IgD-negative memory B cell (primary cell): ENCODE data around the gene EFCAB12. TPM values are rescaled to one million over a fixed set of nuclear protein-coding genes. Genes with fewer than 3 reads are reported as not detected.

Experiments
- polyA plus RNA-seq: library from polyadenylated mRNA; unstranded; fragments of 300-500 nt; fragmentation: Illumina TruSeq; gene quantifications from one replicate; pipeline ENCODE4 v1.2.3, GENCODE V29; 2021

EFCAB12 gene
- polyA plus RNA-seq, 1 donor from 2014 or later = 0.71 TPM

Other genes starting within 250 kb of the EFCAB12 start
- 790 TPM for gene CNBP, start 244.7 kb downstream of the EFCAB12 start, polyA plus RNA-seq
- 52.9 TPM for gene COPG1, start 179.0 kb downstream of the EFCAB12 start, polyA plus RNA-seq
- gene HMCES, start 149.8 kb downstream of the EFCAB12 start, polyA plus RNA-seq = 40.1 TPM
- gene MBD4, start 11.3 kb upstream of the EFCAB12 start, polyA plus RNA-seq = 123 TPM
- 4.5 TPM for gene IFT122, start 11.6 kb upstream of the EFCAB12 start, polyA plus RNA-seq
- not detected for gene RHO, start 100.0 kb upstream of the EFCAB12 start, polyA plus RNA-seq
- not detected for gene H1-8, start 114.5 kb upstream of the EFCAB12 start, polyA plus RNA-seq
- 3.0 TPM for gene PLXND1, start 178.0 kb upstream of the EFCAB12 start, polyA plus RNA-seq